ENCODE results near the gene SLC5A2.
A peak's percentile ranks its signal among the peaks of the same experiment; 100 is the strongest.
"Not testable (repeated sequence)": the region's sequence is repeated elsewhere in the genome, so short reads cannot be mapped to it uniquely, and the experiment has no call there.

The SLC5A2 gene

DNA sequence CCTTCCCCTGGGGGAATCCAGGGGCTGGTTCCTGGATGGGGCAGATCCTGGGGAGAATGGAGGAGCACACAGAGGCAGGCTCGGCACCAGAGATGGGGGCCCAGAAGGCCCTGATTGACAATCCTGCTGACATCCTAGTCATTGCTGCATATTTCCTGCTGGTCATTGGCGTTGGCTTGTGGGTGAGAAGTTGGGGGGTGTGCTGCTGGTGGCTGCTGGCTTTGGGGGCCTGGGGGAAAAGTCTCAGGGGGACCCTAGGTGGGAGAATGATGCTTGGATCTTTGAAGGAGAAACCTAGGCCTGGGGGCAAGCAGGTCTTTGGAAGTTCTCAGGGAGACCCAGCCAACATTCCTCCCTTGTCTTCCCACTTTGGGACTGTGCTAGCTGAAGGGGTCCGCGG is at the start of gene SLC5A2:
TSS of gene SLC5A2 (plus strand) at position 43 of the 400 bp plus-strand sequence. CDS start at position 57, 14 bp downstream.
- DNase-seq, result no peak

- DNase-seq, result no peak
Observed at GRCh38 chr16:31435341-31436220, 47.3 kb upstream of the SLC5A2 start.

DNA sequence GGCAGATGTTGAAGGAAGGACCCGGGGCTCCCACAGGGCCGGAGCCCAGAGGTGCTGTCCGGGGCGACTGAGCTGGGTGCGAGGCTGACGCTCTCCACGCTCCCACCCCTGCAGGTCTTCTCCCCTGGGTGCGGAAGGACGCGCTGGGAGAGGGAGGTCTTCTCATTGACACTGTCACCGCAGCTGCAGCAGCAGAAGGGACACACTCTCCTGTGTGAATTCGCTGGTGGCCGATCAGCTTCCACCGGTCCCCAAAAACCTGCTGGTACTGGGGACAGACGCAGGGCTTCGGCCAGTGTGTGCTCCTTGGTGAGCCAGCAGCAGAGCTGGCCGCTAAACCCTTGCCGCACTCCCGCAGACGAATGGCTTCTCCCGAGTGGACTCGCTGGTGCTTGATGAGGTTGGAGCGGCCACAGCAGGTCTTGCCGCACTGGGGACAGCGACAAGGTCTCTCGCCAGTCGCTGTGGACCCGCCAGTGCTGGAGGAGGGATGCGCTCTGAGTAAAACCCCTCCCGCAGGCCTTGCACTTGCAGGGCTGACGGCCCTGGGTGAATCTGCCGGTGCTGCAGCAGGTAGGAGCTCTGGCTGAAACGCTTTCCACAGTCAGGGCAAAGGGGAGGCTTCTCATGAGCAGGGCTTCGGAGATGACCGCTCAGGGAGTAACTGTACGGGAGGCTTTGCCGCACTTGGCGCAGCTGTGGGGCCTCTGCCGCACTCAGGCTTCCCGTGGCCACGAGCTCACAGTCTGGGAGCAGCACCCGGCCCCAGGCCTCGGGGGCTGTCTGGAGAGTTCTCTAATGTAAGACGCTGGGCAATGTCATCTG is 46.5 kb upstream of the SLC5A2 start:
- no peak for DNase-seq

DNA sequence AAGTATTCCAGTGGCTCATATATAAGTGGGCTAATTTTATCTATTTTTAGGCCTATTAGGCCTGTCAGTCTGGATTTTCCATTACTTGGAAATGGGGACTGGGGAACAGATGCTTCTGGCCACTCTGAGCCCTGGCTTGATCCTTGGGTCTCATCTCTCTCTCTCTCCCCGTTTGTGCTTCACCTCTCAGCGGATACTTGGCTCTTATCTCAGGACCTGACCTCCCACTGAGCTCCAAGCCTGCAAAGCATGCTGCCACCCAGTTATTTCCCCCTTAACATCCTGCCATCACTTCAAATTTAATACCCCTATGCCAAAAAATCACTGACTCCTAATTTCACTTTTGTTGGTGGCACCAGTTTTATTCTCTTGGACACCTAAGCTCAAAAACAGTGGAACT is 44.5 kb upstream of the SLC5A2 start:
- no peak for DNase-seq

GRCh38 chr16:31439023-31439422 is 43.9 kb upstream of the SLC5A2 start:
- DNase-seq, result not testable (repeated sequence)

DNA sequence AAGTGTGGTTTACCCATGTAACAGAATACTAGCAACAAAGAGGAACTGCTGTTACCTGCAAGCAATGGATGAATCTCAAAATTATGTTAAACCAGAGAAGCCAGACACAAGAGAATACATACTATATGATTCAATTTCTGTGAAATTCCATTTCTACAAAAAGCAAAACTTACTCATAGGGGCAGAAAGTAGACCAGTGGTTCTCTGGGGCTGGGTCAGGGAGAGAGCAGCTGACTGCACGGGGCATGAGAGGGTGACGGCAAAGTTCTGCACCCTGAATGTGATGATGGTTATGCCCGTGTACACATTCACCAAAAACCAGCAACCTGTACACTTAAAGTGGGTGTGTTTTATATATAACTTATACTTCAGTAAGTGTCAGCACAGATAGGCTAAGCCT is 43.4 kb upstream of the SLC5A2 start:
- no peak for DNase-seq

DNA sequence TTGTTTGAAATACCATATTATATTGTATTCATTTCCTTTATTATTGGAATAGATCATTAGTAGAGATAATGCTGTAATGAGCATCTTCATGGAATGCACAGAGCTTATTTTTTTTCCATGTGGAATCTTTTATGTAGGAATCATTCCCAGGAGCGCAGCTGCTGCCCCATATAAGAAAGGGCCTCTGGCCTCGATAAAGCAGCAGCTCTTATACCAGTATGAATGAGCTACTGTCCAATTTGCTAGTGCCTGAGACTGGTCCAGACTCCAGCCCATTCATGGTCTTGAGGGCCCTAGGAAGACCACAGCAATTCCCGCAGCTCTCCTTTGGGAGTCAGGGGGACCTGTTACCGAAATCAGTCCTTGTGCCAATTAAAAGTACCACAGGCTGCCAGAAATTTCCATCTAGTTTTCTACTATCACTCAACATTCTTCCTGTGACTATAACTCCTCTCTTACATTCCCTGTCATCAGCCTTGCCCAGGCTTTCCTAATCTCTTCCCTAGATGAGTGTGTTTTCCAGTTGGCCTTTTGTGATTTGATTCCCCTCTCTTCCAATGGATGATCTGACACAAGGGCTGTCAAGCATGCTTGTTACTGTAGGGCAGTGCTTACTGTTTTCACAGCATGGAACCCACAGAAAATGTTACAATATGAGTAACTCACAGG is 42.3 kb upstream of the SLC5A2 start:
- DNase-seq, result peak in 5 of 56 donors; percentile 9 to 21 (median 12)

DNA sequence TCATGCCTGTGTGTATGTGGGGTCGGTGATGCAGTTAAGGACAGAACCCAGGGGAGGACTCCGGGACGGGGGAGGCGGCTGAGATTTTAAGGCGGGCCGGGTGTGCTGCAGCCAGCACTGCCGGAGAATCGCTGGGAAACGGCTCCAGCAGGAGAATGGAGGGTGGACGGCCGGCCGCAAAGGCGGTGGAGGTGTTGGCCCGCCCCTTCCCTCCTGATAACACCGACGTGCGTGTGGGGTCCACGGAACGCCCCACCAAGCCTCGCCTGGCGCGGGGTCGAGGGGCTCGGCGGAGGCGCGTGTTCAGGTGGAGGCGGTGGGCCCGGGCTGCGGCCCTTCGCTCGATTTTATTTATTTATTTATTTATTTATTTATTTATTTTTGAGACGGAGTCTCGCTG is 41.0 kb upstream of the SLC5A2 start:
- DNase-seq, result no peak

- not testable (repeated sequence) for DNase-seq
Observed at GRCh38 chr16:31445931-31446330, 37.0 kb upstream of the SLC5A2 start.

DNA sequence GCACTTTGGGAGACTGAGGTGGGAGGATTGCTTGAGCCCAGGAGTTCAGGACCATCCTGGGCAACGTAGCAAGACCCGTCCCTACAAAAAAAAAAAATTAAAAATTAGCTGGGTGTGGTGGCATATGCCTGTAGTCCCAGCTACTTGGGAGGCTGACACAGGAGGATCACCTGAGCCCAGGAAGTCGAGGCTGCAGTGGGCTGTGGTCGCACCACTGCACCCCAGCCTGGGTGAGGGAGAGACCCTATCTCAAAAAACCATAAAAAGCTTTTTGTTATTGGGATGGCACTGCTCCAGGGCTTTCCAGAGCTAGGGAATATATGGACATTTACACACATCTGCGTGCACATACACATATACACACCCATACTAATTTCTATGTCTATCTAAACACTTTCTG is 31.7 kb upstream of the SLC5A2 start:
- DNase-seq, result no peak

- peak in 19 of 56 donors; percentile 10 to 41 (median 26) for DNase-seq
Observed at GRCh38 chr16:31451681-31452351, 31.1 kb upstream of the SLC5A2 start.

DNA sequence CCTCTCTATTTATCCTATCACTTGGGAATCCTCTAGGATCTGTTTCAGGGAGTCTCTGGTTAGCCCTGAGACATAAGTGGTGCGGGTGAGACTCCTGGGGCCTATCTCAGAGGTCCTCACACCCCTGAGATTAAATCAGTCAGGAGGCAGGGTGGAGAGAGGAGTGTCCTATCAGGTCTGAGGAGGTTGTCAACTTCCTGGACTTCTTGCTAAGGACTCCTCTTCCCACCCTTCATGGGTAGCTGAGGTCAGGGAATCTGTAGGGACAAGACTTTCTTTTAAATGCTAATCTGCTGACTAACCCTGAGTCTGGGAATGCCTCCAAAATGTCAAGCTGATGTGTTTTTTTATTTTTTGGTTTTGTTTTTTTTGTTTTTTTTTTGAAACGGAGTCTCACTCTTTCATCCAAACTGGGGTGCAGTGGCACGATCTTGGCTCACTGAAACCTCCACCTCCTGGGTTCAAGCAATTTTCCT is 30.3 kb upstream of the SLC5A2 start:
- DNase-seq, result no peak

DNA sequence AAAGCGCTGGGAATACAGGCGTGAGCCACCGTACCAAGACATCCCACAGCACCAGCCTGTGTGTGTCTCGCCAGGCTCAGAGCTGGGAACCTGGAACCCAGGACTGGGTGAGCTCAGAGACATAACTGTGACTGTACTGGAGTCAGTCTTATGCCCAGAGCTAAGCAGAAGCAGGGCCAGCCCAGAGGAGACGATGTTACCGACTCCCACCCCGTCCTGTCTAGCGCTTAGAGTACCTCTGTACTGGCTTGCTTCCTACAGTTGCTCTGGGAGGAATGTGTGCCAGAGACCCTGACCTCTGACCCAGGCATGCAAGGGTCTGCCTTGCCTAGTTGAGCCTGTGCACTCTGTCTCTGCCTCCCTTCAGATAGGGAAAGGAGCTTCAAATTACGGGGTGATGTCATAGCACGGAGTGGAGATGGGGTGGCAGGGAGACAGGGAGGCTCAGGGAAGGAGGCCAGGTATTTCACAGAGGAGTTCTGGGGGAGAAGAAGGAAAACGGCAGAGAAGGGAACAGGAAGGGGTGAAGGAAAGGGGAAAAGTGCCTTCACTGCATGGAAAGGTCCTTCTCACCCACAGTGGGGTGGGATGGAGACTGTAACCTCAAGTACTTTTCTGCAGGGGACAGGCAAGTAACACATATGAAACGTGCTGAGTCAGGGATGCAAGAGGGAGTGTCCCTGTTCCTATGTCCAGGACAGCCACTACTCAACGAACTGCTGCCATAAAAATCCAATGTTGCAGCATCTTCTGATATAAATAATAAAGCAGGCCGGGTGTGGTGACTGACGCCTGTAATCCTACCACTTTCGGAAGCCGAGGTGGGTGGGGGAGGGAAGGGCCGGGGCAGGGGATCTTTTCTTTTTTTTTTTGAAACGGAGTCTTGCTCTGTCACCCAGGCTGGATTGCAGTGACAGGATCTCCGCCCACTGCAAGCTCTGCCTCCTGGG is 29.4 kb upstream of the SLC5A2 start:
- no peak for DNase-seq

DNA sequence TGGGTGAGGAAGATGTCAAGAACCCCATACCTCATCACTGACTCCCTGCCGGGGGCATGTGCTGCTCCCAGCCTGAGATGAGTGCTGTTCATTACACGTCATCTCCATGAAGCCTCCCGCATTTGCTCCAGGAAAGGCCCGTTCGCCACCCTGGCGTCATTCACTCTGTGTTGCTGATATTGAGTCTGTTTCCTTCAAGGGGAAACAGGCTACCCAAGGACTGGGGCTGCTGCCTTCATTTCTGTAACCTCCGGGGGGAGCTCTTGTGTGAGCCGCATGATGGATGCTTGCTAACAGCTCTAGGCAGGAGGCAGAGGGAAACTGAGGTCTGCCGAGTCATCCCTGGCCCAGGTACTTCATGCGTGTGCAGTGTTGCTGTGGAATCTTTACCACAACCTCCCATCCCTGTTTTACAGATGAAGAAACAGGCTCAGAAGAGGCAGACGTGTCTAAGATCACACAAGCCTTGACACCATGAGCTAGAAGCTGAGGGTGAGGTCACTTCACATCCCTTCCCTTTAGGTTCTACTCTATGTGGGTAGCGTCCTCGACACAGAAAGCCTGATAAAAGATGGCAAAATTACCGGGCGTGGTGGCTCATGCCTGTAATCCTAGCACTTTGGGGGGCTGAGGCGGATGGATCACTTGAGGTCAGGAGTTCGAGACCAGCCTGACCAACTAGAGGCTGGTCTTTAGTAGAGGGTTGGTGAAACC is 27.2 kb upstream of the SLC5A2 start:
- no peak for DNase-seq

DNA sequence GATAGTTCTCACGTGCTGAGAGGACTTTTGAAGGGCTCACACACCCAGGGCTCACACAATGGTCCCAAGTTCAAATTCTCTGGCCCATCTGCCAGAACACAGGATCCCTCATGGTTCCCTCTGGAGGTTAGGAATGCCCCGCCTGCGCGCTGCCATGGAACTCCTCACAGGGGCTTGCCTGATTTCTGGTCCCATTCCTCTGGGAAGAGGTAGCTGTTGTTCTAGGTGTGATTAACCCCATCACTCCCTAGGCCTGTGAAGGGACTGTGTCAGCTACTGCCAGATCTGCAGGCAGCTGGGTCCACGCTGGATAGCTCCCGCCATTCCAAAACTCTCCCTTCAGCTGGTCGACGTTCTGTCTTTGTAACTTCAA is 25.9 kb upstream of the SLC5A2 start:
- DNase-seq, result no peak

DNA sequence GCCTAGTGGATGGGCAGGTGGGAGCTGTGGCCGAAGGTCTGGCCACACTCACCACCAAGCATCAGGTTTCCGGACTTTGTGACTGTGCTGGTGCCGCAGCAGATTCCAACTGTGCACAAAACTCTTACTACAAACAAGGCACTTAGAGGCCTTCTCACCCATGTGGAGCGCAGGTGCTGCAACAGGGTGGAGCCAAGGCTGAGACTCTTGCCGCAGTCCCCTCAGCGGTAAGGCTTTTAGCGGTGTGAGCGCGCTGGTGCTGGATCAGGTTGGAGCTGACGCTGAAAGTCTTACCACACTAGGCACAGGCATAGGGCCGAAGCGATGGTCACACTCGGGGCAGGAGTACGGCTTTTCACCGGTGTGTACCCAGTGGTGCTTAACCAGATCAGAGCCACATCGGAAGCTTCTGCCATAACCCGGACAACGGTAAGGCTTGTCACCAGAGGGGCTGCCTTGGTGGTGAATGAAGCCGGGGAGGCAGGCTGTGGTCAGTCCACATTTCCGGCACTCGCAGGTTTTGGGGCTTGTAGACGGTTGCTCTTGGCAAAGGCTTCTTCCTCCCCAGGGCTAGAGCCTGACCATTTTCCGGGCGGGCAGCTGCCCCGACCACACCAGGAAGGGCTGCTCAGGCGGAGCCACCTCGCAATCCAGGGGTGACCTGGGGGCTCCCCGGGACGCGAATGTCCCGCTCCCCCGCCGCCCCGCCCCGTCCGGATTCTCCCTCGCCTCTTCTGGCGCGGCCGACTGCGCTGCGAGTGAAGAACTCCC is 24.7 kb upstream of the SLC5A2 start:
- DNase-seq, result peak in 9 of 56 donors; percentile 14 to 63 (median 42)

DNA sequence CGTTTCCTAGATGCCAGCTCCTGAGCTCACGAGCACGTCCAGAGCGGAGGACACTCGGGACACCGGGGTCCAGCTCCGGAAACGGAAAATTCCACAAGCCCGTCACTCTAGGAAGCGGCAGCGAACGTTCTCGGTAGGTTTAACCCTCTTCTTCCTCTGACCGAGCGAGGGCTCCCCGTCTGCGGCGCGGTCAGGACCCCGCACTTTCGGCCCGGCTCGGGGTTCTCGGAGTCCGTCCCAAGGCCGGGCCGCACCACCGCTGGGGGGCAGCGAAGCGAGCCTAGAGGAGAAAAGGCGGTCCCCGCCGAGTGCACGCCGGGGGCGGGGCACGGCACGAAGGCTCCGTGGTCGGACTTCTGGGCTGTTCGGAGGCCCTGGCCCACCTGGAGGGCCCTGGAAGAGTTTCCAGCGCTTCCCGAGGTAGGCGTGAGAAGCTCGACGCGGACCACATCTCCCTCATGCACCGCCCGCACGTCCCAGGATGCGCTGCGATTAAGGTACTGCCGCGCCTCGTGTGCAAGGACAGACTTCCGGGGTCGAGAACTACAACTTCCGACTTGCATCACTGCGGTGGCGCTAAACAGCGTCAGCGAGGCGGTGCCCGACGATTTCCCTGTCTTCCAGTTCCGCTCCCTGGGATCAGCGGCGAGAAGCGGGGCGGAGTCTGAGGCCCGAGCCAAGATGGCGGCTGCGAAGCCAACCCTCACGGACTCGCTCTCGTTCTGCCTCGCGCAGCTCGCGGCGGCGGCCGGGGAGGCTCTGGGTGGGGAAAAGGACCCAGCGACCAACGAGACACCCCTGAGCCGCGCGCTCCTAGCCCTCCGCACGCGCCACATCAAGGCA is 23.9 kb upstream of the SLC5A2 start, which contains the start of gene ARMC5:
TSS of gene ARMC5 (plus strand) at position 658 of the 843 bp plus-strand sequence. CDS start at position 682, 24 bp downstream.
- DNase-seq, result peak; percentile 77 to 99 (median 97)

All from nucleus accumbens (tissue), 56 donors.